ENCODE data around the gene IL17RA.

- TF ChIP-seq NR2F2 (IDR thresholded peaks at IDR 0.05), result no peak
- TF ChIP-seq CTCF (IDR thresholded peaks at IDR 0.05; ENCODE audit: low read depth, low read length, missing input control), result no peak
- no peak for TF ChIP-seq FOXA1 (IDR thresholded peaks at IDR 0.05)
- no peak for TF ChIP-seq YY1 (IDR thresholded peaks at IDR 0.05)
- TF ChIP-seq ATF3 (IDR thresholded peaks at IDR 0.05), result no peak
- TF ChIP-seq TAF1 (conservative IDR thresholded peaks at IDR 0.05), result no peak
Measured at GRCh38 chr22:17158176-17158567, 73.4 kb downstream of the IL17RA start.
